ENCODE results near the gene MOB1A.
"Not testable (repeated sequence)": the region's sequence is repeated elsewhere in the genome, so short reads cannot be mapped to it uniquely, and the experiment has no call there.

MOB1A gene

DNA sequence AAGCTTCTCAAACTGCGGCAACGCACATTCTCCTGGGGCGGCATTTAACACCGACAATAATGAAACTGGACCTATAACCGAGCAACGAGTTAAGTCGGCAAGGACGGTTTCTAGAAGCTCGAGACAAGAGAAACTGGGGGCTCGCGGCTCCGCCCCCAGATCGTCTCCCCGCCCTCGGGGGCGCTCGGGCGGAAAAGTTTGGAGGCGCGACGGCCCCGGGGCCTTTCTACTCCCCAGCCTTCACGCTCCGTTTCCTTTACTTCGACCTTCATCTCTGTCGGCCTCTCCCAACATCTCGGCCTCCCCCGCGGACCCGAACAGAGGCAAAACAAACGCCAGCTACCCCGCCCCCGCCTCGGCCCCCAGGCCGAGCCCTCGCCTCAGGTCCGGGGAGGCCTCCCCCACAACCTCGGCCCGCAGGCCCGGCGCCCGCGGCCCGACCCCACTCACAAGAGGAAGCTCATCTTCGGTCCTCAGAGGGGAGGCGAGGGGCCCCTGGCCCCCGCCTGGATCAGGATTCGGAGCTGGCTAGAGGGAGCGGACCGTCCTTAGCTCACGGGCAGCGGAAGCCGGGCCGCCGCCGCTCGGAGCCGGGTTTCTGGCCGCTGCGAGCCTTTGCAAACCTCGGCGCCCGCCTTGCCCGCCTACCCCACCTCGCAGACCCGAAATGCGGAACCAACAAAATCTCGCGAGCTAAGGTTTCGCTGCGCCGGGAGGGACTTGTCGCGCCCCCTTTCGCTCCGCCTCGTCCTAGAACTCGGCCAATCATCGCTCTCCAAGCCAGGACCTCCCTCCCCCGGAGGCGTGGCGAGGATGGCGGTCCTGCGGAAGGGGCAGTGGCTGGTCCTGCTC is at the start of gene MOB1A:
TSS of gene MOB1A (minus strand) at position 669 of the 852 bp plus-strand sequence. CDS start at position 464, 205 bp downstream.
- Mint-ChIP-seq H3K36me3 (ENCODE audit: low read depth) (peaks cover 46% of the 10 kb centered on the region), H3K27ac (peak within 1 kb of the TSS; percentile 99), H3K4me1 (ENCODE audit: low read depth) (peaks cover 56% of the 10 kb centered on the region), H3K4me3 (peak within 1 kb of the TSS; percentile 85), H3K9me3 (no peaks in the 10 kb centered on the region), H3K27me3 (no peaks in the 10 kb centered on the region)
- intact Hi-C loops (cut with micrococcal nuclease): loop anchor here (1.0 kb wide), 2 partner anchors 8 to 20 kb away; partner anchors contain the start of gene MTHFD2

DNA sequence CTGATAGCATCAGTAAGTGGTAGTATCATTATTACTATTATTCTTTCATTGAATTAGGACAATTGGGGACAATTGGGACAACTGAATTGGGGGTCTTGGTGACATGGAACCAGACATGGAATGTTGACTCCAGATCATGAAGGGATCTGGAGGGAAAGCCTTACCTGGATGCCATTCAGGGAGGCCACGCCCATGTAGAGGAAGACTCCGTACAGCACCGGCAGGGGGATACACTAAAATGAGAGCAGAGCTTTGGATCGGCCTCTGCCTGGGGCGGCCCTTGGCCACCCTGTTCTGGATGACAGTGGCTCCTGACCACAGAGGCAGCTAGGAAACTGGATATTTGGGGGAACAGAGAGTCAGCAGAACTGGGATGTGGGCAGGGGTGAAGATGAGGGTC is 49.0 kb upstream of the MOB1A start:
- Mint-ChIP-seq H3K4me3 (no peak overlapping the region), H3K9me3 (no peaks in the 10 kb centered on the region), H3K4me1 (ENCODE audit: low read depth) (peaks cover 23% of the 10 kb centered on the region), H3K27ac (no peak overlapping the region), H3K36me3 (ENCODE audit: low read depth) (no peaks in the 10 kb centered on the region), H3K27me3 (no peaks in the 10 kb centered on the region)
- intact Hi-C loops (cut with micrococcal nuclease): no loop called here

GRCh38 chr2:74226648-74227213 is 48.1 kb upstream of the MOB1A start:
- intact Hi-C loops (cut with micrococcal nuclease): no loop called here
- Mint-ChIP-seq H3K27me3 (no peaks in the 10 kb centered on the region), H3K27ac (no peak overlapping the region), H3K36me3 (ENCODE audit: low read depth) (peaks cover 6% of the 10 kb centered on the region), H3K4me1 (ENCODE audit: low read depth) (peaks cover 32% of the 10 kb centered on the region), H3K9me3 (no peaks in the 10 kb centered on the region), H3K4me3 (no peak overlapping the region)

- Mint-ChIP-seq H3K27me3 (no peaks in the 10 kb centered on the region), H3K27ac (no peak overlapping the region)
Observed at GRCh38 chr2:74225698-74226459, 47.2 kb upstream of the MOB1A start.

DNA sequence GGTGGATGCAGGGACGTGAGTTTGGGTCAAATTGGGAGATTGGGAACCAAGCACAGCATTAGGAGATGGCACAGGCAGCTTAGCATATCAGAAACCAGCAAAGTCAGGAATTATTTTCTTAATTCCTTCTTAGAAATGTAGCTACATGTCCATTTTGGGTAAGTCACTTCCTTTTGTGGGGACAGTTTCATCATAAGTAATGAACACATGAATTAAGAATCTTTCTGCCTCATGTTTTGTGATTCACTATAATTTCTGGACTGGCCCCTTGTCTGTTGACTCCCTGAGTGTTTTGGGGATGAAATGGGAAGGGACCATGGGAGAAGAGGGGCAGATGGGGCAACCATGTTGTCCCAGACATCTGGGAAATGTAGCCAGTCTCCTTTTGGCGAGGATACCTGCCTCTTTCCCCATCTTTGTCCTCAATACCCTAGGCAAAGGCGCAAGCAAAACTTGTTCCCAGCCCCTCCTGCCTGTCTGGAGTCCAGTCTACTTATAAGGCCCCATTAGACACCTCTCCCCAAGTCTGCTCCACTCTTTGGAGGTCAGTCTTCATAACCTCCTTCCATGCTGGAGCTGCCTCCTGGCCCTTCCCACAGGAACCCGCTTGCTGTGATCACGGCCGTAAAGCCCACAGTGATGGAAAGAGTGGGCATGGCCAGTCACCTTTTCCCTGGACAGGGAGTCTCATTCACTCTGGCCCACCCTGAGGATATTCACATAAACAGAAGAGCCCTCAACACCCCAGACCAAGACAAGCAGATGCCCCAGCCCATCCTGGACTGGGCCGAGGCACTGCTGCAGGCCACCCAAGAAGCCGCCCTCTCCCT is 45.5 kb upstream of the MOB1A start:
- Mint-ChIP-seq H3K4me3 (no peak overlapping the region), H3K9me3 (no peaks in the 10 kb centered on the region)

More at GRCh38 chr2:74225698-74226459, 47.2 kb upstream of the MOB1A start:
- Mint-ChIP-seq H3K4me3 (no peak overlapping the region), H3K9me3 (no peaks in the 10 kb centered on the region), H3K4me1 (ENCODE audit: low read depth) (peaks cover 35% of the 10 kb centered on the region), H3K36me3 (ENCODE audit: low read depth) (peaks cover 15% of the 10 kb centered on the region)
- intact Hi-C loops (cut with micrococcal nuclease): no loop called here

GRCh38 chr2:74222300-74222650 is 43.6 kb upstream of the MOB1A start:
- H3K4me3 Mint-ChIP-seq: no peak overlapping the region
- peaks cover 51% of the 10 kb centered on the region for H3K36me3 Mint-ChIP-seq (ENCODE audit: low read depth)
- H3K27me3 Mint-ChIP-seq: no peaks in the 10 kb centered on the region
- peaks cover 35% of the 10 kb centered on the region for H3K4me1 Mint-ChIP-seq (ENCODE audit: low read depth)
- no peaks in the 10 kb centered on the region for H3K9me3 Mint-ChIP-seq
- no peak overlapping the region for H3K27ac Mint-ChIP-seq
- intact Hi-C loops (cut with micrococcal nuclease): no loop called here

More for the DNA sequence above, 45.5 kb upstream of the MOB1A start:
- Mint-ChIP-seq H3K27me3 (no peaks in the 10 kb centered on the region), H3K36me3 (ENCODE audit: low read depth) (peaks cover 32% of the 10 kb centered on the region), H3K4me1 (ENCODE audit: low read depth) (peaks cover 35% of the 10 kb centered on the region), H3K27ac (peak overlapping the region; percentile 20)
- intact Hi-C loops (cut with micrococcal nuclease): no loop called here

DNA sequence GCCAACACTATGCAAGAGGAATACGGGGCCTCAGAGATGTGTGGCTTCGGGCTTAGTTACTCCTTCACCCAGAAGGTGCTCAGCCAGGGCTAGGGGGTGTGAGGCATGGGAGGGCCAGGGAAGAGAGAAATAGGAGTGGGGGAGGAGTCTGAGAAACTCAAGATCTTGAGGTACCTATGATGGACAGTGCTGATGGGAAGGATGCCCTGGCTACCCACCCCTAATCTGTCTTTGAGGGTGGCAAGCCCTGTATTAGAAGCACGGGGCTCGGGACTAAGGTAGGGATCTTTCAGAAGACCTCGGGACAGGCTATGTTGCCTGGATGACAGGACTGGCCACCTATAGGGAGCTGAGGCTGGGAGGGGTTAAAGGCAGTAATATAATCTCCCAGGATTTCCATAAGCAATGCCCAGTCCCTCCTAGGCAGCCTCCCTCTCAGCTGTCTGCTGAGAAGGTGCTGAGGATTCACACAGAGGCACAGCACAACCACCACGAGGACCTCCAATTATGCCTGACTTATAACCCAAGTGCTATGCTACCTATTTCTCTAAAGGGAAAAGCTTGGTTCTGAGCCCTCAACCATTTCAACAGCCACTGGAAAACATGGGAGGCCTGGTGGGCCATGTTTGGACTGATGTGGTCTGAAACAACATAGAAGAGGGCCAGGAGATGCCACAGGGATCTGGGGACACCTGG is 43.1 kb upstream of the MOB1A start:
- H3K4me1 Mint-ChIP-seq (ENCODE audit: low read depth): peaks cover 35% of the 10 kb centered on the region
- no peaks in the 10 kb centered on the region for H3K27me3 Mint-ChIP-seq
- H3K4me3 Mint-ChIP-seq: no peak overlapping the region
- H3K9me3 Mint-ChIP-seq: no peaks in the 10 kb centered on the region
- intact Hi-C loops (cut with micrococcal nuclease): no loop called here
- peaks cover 56% of the 10 kb centered on the region for H3K36me3 Mint-ChIP-seq (ENCODE audit: low read depth)
- no peak overlapping the region for H3K27ac Mint-ChIP-seq

DNA sequence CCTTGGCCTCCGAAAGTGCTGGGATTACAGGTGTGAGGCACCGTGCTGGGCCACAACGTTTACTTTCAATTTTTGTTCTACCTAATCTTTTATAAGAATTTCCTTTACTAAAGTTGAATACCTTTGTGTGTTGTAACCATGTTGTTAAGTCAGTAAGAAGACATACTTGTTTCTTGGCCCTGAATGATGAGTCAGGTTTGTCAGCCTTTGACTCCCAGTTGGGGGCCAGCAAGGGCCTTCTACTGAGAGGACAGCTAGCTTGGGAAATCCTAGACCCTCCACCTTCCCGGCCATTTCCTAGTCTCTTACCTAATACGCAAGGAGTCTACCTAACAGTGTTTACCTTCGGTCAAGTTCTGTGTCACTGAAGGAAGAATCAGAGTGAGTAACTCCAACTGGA is 42.4 kb upstream of the MOB1A start:
- Mint-ChIP-seq H3K27me3 (no peaks in the 10 kb centered on the region), H3K4me3 (no peak overlapping the region), H3K4me1 (ENCODE audit: low read depth) (peaks cover 35% of the 10 kb centered on the region), H3K27ac (no peak overlapping the region), H3K36me3 (ENCODE audit: low read depth) (peaks cover 63% of the 10 kb centered on the region), H3K9me3 (no peaks in the 10 kb centered on the region)
- intact Hi-C loops (cut with micrococcal nuclease): no loop called here

- no peak overlapping the region for H3K27ac Mint-ChIP-seq
- no peak overlapping the region for H3K4me3 Mint-ChIP-seq
- no peaks in the 10 kb centered on the region for H3K27me3 Mint-ChIP-seq
- H3K36me3 Mint-ChIP-seq (ENCODE audit: low read depth): peaks cover 74% of the 10 kb centered on the region
- H3K4me1 Mint-ChIP-seq (ENCODE audit: low read depth): peaks cover 35% of the 10 kb centered on the region
- H3K9me3 Mint-ChIP-seq: no peaks in the 10 kb centered on the region
- intact Hi-C loops (cut with micrococcal nuclease): no loop called here
Observed at GRCh38 chr2:74219846-74220486, 41.3 kb upstream of the MOB1A start.

- Mint-ChIP-seq H3K9me3 (no peaks in the 10 kb centered on the region), H3K36me3 (ENCODE audit: low read depth) (peaks cover 100% of the 10 kb centered on the region), H3K27ac (no peak overlapping the region), H3K27me3 (no peaks in the 10 kb centered on the region), H3K4me1 (ENCODE audit: low read depth) (peaks cover 4% of the 10 kb centered on the region), H3K4me3 (no peak overlapping the region)
- intact Hi-C loops (cut with micrococcal nuclease): no loop called here
Observed at GRCh38 chr2:74216642-74217041, 38.0 kb upstream of the MOB1A start.

DNA sequence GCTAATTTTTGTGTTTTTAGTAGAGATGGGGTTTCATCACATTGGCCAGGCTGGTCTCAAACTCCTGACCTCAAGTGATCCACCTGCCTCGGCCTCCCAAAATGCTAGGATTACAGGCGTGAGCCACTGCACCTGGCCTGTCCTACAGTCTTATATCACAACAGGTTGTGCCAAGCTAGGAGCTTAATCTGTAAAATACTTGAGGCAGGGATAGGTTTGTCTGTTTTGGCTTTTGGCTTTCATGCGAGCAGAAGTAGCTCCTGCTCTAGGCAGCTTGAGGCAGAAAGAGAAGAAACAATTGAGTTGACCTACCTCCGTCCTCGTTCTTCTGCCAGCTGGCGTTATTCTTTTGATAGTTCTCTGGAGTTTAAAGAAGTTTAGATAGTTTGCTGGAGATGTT is 37.1 kb upstream of the MOB1A start:
- intact Hi-C loops (cut with micrococcal nuclease); H3K27ac Mint-ChIP-seq; H3K27me3 Mint-ChIP-seq; H3K4me3 Mint-ChIP-seq; H3K9me3 Mint-ChIP-seq; H3K4me1 Mint-ChIP-seq (ENCODE audit: low read depth): not testable (repeated sequence)
- H3K36me3 Mint-ChIP-seq (ENCODE audit: low read depth): peaks cover 100% of the 10 kb centered on the region

- intact Hi-C loops (cut with micrococcal nuclease): no loop called here
- H3K9me3 Mint-ChIP-seq: no peaks in the 10 kb centered on the region
- H3K4me3 Mint-ChIP-seq: no peak overlapping the region
- no peaks in the 10 kb centered on the region for H3K27me3 Mint-ChIP-seq
- no peak overlapping the region for H3K27ac Mint-ChIP-seq
- H3K4me1 Mint-ChIP-seq (ENCODE audit: low read depth): no peaks in the 10 kb centered on the region
- peaks cover 96% of the 10 kb centered on the region for H3K36me3 Mint-ChIP-seq (ENCODE audit: low read depth)
Observed at GRCh38 chr2:74212702-74213410, 34.2 kb upstream of the MOB1A start.

Measured in dendritic cell treated with granulocyte-macrophage colony-stimulating factor and Interleukin-4, amounts not matched to agents 40 ng/mL and 50 ng/mL, for 4 days (primary cell).